ENCODE measurements around the gene SMIM23.

- no peak for TF ChIP-seq CTCF (IDR thresholded peaks at IDR 0.05)
- no peak for TF ChIP-seq POLR2A (IDR thresholded peaks at IDR 0.05; ENCODE audit: low read depth)
Measured at GRCh38 chr5:171830686-171831085, 45.1 kb downstream of the SMIM23 start.
